ENCODE results near the gene PTPA. TPM values are rescaled to one million over a fixed set of nuclear protein-coding genes. Genes with fewer than 3 reads are reported as not detected.

Gene PTPA
- total and polyA plus RNA-seq, 2 donors (not counting 3 experiments of a cell fraction or from before 2014, with no cell fraction given) = 97.7 to 121 TPM

DNA sequence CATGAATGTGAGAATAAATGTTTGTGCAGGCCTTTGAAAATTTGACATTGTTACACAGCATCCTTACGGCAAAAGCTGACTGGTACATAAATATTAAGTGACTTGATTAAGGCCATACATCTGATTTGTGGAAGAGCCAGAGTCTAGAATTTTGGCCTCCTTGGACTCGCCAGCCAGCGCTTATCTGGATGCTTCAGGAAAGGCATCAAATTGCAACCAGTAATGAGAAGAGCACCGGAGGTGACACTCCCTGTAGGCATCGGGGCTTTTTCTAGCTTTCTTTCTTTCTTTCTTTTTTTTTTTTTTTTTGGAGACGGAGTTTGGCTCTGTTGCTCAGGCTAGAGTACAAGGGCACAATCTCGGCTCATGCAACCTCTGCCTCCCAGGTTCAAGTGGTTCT is 80.0 kb downstream of the PTPA start:
- BruUV-seq (replicated peaks) = no TSS peak
- TF ChIP-seq, protein P1, sequence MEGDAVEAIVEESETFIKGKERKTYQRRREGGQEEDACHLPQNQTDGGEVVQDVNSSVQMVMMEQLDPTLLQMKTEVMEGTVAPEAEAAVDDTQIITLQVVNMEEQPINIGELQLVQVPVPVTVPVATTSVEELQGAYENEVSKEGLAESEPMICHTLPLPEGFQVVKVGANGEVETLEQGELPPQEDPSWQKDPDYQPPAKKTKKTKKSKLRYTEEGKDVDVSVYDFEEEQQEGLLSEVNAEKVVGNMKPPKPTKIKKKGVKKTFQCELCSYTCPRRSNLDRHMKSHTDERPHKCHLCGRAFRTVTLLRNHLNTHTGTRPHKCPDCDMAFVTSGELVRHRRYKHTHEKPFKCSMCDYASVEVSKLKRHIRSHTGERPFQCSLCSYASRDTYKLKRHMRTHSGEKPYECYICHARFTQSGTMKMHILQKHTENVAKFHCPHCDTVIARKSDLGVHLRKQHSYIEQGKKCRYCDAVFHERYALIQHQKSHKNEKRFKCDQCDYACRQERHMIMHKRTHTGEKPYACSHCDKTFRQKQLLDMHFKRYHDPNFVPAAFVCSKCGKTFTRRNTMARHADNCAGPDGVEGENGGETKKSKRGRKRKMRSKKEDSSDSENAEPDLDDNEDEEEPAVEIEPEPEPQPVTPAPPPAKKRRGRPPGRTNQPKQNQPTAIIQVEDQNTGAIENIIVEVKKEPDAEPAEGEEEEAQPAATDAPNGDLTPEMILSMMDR (IDR thresholded peaks at IDR 0.05; ENCODE audit: extremely low read depth in 1 of 2, insufficient read depth in 1 of 2, low read depth in 1 of 2, low read length in 2 of 2) = no peak
- TF ChIP-seq FOS (IDR thresholded peaks at IDR 0.05; ENCODE audit: borderline replicate concordance, insufficient read depth, low read length) = no peak
- H3K27me3 ChIP-seq (ENCODE audit: control insufficient read depth in 2 of 2, insufficient read depth in 2 of 2, low read length in 2 of 2) = peaks cover 0 to 4% of the 10 kb centered on the region in 2 experiments
- DNase-seq (ENCODE audit: low read depth, low spot score) = no peak
- H3K9ac ChIP-seq (replicated peaks; ENCODE audit: extremely low read depth, insufficient read depth, low read length) = no peak overlapping the region
- no peaks in the 10 kb centered on the region for H3K9me3 ChIP-seq (replicated peaks; ENCODE audit: control insufficient read depth, insufficient read depth, low read length)
- ChIA-PET POLR2A (interaction anchor here (0.6 kb wide), 1 partner anchor 50 kb away, joined by 3 read pairs; no protein-coding TSS in a partner anchor), CTCF (interaction anchor here (1.5 to 1.9 kb wide), 2 partner anchors 10 to 18 kb away, joined by 6 read pairs; no protein-coding TSS in a partner anchor)
- no peaks in the 10 kb centered on the region for H3K79me2 ChIP-seq (ENCODE audit: control insufficient read depth, insufficient read depth, low read length)
- no peak overlapping the region for H3K4me2 ChIP-seq (ENCODE audit: insufficient read depth, low read length)
- no peaks in the 10 kb centered on the region for H3K9me1 ChIP-seq (replicated peaks; ENCODE audit: control insufficient read depth, extremely low read depth, insufficient read depth, low read length)
- no peak overlapping the region for H3K4me3 ChIP-seq (replicated peaks in 1 of 3; ENCODE audit: insufficient read depth in 1 of 3, low read depth in 1 of 3, low read length in 3 of 3)
- no peak for FAIRE-seq
- H3K36me3 ChIP-seq (ENCODE audit: control insufficient read depth in 2 of 2, extremely low read depth in 1 of 2, insufficient read depth in 2 of 2, low read length in 2 of 2) = no peaks in the 10 kb centered on the region
- intact Hi-C loops (cut with micrococcal nuclease) = no loop called here
- H3K27ac ChIP-seq (ENCODE audit: insufficient read depth, low read depth, low read length) = no peak overlapping the region
- dilution Hi-C loops (cut with MboI; ENCODE audit: extremely low pct_ligation_motif_present, low sequenced_read_pairs) = no loop called here
- no peak overlapping the region for H2AFZ ChIP-seq (ENCODE audit: low read depth, low read length)
- H4K20me1 ChIP-seq (replicated peaks; ENCODE audit: control insufficient read depth, extremely low read depth, insufficient read depth, low read length) = no peaks in the 10 kb centered on the region
- H3K4me1 ChIP-seq (ENCODE audit: control insufficient read depth, extremely low read depth, insufficient read depth, low read length) = no peaks in the 10 kb centered on the region

DNA sequence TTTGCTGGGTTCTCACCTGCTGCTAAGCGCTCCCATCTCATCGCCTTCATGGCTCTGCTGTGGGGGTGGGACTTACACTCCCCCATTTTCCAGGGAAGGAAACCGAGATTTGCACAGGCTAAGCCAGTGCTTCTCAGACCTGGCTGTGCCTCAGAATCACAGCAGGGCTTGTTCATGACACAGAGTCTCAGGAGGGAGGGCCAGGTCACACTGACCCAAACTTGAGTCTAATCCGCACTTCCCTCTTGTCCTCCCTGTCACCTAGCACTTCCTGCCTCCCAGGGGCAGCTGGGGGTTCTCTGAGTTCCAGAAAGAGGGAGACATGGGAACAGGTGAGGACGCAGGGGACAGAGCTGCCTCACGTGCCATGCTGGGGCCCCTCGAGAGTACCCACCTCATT is 82.4 kb downstream of the PTPA start:
- no peak for TF ChIP-seq FOS (IDR thresholded peaks at IDR 0.05; ENCODE audit: borderline replicate concordance, insufficient read depth, low read length)
- H3K4me1 ChIP-seq (ENCODE audit: control insufficient read depth, extremely low read depth, insufficient read depth, low read length) = peaks cover 5% of the 10 kb centered on the region
- no peaks in the 10 kb centered on the region for H3K36me3 ChIP-seq (ENCODE audit: control insufficient read depth in 2 of 2, extremely low read depth in 1 of 2, insufficient read depth in 2 of 2, low read length in 2 of 2)
- no peak overlapping the region for H3K4me2 ChIP-seq (ENCODE audit: insufficient read depth, low read length)
- peaks cover 0 to 4% of the 10 kb centered on the region in 2 experiments for H3K27me3 ChIP-seq (ENCODE audit: control insufficient read depth in 2 of 2, insufficient read depth in 2 of 2, low read length in 2 of 2)
- no peak overlapping the region for H3K27ac ChIP-seq (ENCODE audit: insufficient read depth, low read depth, low read length)
- no peaks in the 10 kb centered on the region for H4K20me1 ChIP-seq (replicated peaks; ENCODE audit: control insufficient read depth, extremely low read depth, insufficient read depth, low read length)
- dilution Hi-C loops (cut with MboI; ENCODE audit: extremely low pct_ligation_motif_present, low sequenced_read_pairs) (no loop called here), intact Hi-C loops (cut with micrococcal nuclease) (no loop called here)
- DNase-seq (ENCODE audit: low read depth, low spot score) = no peak
- H3K9ac ChIP-seq (replicated peaks; ENCODE audit: extremely low read depth, insufficient read depth, low read length) = no peak overlapping the region
- ChIA-PET POLR2A (interaction anchor here (0.7 kb wide), 1 partner anchor 9 kb away, joined by 3 read pairs; no protein-coding TSS in a partner anchor), CTCF (no interaction called here)
- H3K9me1 ChIP-seq (replicated peaks; ENCODE audit: control insufficient read depth, extremely low read depth, insufficient read depth, low read length) = no peaks in the 10 kb centered on the region
- H2AFZ ChIP-seq (ENCODE audit: low read depth, low read length) = no peak overlapping the region
- no peak for FAIRE-seq
- H3K9me3 ChIP-seq (replicated peaks; ENCODE audit: control insufficient read depth, insufficient read depth, low read length) = no peaks in the 10 kb centered on the region
- no peaks in the 10 kb centered on the region for H3K79me2 ChIP-seq (ENCODE audit: control insufficient read depth, insufficient read depth, low read length)
- H3K4me3 ChIP-seq (replicated peaks in 1 of 3; ENCODE audit: insufficient read depth in 1 of 3, low read depth in 1 of 3, low read length in 3 of 3) = no peak overlapping the region
- no TSS peak for BruUV-seq (replicated peaks)

Measured in endothelial cell of umbilical vein (primary cell).